Peyer's patch (tissue), 4 donors: Measurements from ENCODE around the gene ZNF678.

ENCODE experiments used
- POLR2A ChIP-seq, 2 donors: fragments of 450-650 bp; IDR thresholded peaks; one replicate each; pipeline ENCODE4 v1.5.1; 2017; ENCODE audit warnings: antibody characterized with exemption in 2 of 2, mild to moderate bottlenecking in 2 of 2, moderate library complexity in 2 of 2
- TF ChIP-seq, protein P1 (sequence below), 6 experiments: fragments of 450-650 bp in 4 of 6; fragments of 200-600 bp in 2 of 6; sonication (generic) in 1 of 6; IDR thresholded peaks; one replicate each; pipeline ENCODE4 v1.5.1; 2017 to 2019; ENCODE audit warnings: antibody characterized with exemption in 6 of 6, mild to moderate bottlenecking in 3 of 6, moderate library complexity in 1 of 6

DNA sequence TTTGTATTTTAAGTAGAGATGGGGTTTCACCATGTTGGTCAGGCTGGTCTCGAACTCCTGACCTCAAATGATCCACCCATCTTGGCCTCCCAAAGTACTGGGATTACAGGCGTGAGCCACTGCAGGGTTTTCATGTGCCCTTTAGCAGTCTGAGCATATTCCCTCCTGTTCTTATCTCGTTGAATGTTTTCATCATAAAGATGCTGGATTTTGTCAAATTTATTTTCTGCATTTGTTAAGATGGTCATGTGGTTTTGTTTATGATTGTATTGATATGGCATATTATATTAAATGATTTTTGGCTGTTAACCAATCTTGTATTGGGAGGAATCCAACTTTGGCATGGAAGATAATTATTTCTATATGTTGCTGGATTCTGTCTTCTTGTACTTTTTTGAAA is 163.0 kb downstream of the ZNF678 start:
- TF ChIP-seq, protein P1, sequence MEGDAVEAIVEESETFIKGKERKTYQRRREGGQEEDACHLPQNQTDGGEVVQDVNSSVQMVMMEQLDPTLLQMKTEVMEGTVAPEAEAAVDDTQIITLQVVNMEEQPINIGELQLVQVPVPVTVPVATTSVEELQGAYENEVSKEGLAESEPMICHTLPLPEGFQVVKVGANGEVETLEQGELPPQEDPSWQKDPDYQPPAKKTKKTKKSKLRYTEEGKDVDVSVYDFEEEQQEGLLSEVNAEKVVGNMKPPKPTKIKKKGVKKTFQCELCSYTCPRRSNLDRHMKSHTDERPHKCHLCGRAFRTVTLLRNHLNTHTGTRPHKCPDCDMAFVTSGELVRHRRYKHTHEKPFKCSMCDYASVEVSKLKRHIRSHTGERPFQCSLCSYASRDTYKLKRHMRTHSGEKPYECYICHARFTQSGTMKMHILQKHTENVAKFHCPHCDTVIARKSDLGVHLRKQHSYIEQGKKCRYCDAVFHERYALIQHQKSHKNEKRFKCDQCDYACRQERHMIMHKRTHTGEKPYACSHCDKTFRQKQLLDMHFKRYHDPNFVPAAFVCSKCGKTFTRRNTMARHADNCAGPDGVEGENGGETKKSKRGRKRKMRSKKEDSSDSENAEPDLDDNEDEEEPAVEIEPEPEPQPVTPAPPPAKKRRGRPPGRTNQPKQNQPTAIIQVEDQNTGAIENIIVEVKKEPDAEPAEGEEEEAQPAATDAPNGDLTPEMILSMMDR (IDR thresholded peaks at IDR 0.05), result no peak
- TF ChIP-seq POLR2A (IDR thresholded peaks at IDR 0.05), result no peak
